ENCODE data around the gene CALM3.
A peak's percentile ranks its signal among the peaks of the same experiment; 100 is the strongest.

The CALM3 gene

DNA sequence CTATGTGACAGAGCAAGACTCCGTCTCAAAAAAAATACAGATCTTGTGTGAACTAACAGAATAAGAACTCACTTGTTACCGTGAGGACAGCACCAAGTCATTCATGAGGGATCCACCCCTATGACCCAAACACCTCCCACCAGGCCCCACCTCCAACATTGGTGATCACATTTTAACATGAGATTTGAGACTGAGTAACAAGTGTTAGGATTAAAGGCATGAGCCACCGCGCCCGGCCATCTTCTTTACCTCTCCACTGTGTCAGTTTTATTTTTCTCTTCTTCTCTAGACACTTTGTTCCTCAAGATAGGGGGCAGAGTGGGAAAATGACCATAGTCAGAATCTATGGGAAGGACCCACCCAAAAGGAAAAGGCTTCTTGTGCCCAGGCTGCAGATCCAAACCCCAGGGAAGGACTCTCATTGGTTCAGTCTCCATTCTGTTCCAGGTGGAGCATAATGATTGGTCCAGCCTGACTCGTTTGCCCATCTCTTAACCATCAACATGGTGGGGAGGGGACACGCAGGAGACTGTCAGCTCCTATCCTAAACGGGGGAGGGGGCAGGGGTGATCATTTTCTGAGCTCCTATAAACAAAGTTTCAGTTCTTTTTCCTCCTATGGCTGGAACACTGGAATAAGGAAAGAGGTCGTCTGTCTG lies 1.3 kb upstream of the CALM3 start:
- no peak for DNase-seq

GRCh38 chr19:46600384-46601317 lies 479 bp upstream of the CALM3 start:
- DNase-seq = peak; percentile 71 to 99 (median 94)

DNA sequence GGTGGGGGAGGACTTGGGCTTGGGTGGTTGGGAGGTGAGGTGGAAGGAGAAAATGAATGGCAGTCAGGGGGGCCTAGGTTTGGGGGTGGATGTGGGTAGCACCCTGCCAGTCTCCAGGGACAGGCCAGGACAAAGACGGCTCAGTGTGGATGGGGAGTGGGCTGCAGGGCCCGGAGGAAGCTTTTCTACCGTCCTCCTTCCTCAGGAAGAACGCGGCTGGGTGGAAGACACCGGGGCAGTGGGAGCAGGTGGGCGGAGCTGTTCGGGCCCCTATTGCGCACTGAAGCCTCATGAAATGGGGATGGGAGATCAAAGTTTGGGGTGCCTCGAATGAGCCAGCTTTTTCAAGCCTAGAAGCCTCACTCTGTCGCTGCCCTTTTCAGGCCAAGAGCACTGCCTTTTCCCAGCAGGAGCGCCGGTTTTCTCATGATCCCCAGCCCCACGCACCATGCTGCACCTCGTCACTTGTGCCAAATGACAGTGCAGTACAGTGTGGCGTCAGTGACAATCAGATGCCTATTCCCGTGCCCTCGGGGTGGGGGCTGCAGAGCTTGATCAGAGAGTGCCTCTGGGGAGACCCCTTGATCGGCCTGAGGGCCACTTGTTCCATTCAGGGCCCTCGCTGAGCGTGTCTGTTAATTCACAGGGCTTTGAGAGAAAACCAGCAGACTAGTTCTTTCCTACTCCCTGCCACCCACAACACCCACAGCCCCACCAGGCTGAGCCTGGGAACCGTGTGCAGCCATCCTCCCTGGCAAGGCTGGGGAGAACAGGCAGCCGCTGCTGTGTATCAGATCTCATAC lies 1.5 kb downstream of the CALM3 start:
- peak in 36 of 56 donors; percentile 18 to 77 (median 45) for DNase-seq

- DNase-seq = peak in 1 of 56 donors; percentile 39
These were observed 2.1 kb downstream of the CALM3 start for GRCh38 chr19:46603195-46603637.

DNA sequence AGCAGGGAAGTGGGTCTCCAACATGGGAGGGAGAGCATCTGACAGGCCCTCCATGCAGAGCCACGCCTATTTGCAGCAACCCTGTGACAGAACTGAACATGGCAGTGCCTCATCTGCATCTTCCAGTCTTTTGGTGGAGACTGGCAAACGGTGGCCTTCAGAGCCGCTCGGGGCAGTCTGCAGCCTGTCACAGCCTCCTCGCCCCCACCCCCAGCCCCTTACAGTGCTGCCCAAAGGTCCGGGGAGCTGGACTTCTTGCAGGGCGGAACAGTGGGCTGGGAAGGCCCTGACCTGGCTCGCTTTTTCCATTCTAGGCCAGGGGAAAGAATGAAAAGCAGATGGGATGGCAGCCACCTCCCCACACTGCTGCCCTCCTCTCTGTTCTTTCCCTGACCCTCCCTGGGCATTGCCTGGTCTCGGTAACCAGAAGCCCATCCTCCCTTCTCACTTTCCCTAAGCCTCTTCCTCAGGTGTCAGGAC lies 2.7 kb downstream of the CALM3 start:
- peak in 10 of 56 donors; percentile 9 to 49 (median 24) for DNase-seq

DNA sequence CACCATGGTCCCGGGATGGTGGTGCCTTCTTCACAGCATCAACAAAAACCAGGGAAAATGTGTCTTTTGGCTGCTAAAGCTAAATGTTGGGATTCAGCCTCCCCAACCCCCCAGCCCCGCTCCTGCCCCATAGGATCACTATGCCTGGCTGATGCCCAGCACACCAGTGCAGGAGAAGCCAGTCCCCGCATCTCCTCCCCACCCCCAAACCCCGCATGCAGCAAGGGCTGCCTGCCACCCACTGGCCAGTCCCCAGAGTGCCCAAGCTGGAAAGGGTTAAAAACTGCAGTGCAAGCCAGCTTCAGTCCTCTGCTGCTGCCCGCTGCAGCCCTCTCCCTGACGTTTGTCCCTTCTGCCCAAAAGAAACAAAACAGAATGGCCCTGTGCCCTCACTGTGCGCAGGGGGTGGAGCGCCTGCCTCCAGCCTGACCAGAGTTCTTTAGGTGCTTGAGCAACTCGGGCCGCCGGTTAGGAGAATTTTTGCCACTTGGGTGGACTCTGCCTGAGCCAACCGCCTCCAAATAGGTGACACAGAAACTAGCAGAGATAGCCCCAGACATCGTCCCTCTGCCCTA lies 3.7 kb downstream of the CALM3 start:
- peak in 31 of 56 donors; percentile 11 to 70 (median 37) for DNase-seq

- DNase-seq = no peak
These were observed 4.3 kb downstream of the CALM3 start for GRCh38 chr19:46605356-46605821.

- peak in 5 of 56 donors; percentile 8 to 35 (median 24) for DNase-seq
These were observed 4.9 kb downstream of the CALM3 start for GRCh38 chr19:46606019-46606418.

DNA sequence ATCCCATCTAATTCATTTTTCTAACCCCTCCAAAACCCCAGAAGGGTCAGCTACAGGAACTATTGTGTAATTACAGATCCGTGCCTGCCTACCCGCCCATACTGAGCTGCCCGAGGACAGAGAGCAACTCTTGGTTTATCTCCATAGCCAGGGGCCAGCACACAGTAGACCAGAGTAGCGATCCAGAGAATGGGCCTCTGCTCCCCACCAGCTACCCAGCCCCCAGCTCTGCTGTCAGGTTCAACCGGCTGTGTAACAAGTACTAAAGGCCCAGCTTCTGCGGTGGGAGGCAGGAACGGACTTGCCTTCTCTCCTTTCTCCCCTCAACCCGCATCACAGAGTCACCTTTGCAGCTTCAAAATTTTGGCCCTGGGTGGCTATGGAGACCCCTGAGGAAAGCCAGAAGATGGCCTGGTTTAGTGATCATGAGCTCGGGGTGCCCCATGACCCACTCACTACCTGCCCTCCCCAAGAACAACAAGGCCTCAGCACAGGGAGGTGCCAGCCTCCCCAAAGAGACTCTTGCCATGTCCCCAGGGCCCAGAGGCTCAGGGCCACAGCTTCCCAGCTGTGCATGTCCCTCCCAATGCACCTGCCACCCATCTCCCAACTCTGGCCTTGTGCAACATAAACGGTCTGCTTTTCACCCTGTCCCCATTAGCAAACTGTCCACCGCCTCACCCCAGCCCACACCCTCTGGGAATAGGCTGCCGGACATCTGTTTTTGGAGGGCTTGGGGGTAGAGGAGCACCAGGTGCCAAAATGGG lies 5.7 kb downstream of the CALM3 start:
- no peak for DNase-seq

DNA sequence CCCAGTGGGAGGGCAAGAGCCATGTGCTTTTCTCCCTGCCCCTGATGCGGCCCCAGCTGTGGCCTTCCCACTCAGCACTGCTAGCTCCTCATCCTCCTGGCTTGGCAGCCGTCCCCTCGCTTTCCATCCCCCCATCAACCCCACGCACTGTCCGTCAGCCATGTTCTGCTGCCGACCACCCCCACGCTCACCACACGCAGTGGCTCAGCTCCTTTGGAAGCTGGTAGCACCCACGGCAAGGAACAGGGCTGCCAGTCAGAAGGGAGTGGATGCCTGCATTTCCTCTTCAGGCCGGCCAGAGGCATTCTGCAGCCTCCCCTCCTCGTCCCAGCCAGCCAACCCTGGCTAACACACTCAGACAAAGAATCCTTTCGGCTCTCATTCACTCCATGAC lies 6.3 kb downstream of the CALM3 start:
- peak in 24 of 56 donors; percentile 11 to 64 (median 36) for DNase-seq

DNA sequence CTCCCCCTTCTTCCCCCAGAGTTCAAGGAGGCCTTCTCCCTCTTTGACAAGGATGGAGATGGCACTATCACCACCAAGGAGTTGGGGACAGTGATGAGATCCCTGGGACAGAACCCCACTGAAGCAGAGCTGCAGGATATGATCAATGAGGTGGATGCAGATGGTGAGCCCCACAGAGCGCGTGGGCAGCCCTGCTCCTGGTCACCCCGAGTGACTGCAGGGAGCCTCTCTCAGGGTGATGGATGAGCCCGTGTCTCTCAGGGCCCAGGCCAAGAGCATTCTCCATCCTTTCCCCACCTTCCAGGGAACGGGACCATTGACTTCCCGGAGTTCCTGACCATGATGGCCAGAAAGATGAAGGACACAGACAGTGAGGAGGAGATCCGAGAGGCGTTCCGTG lies 7.0 kb downstream of the CALM3 start:
- no peak for DNase-seq

GRCh38 chr19:46608581-46609345 lies 7.6 kb downstream of the CALM3 start:
- no peak for DNase-seq

DNA sequence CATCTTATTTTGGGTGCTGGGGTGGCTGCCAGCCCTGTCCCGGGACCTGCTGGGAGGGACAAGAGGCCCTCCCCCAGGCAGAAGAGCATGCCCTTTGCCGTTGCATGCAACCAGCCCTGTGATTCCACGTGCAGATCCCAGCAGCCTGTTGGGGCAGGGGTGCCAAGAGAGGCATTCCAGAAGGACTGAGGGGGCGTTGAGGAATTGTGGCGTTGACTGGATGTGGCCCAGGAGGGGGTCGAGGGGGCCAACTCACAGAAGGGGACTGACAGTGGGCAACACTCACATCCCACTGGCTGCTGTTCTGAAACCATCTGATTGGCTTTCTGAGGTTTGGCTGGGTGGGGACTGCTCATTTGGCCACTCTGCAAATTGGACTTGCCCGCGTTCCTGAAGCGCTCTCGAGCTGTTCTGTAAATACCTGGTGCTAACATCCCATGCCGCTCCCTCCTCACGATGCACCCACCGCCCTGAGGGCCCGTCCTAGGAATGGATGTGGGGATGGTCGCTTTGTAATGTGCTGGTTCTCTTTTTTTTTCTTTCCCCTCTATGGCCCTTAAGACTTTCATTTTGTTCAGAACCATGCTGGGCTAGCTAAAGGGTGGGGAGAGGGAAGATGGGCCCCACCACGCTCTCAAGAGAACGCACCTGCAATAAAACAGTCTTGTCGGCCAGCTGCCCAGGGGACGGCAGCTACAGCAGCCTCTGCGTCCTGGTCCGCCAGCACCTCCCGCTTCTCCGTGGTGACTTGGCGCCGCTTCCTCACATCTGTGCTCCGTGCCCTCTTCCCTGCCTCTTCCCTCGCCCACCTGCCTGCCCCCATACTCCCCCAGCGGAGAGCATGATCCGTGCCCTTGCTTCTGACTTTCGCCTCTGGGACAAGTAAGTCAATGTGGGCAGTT lies 8.6 kb downstream of the CALM3 start:
- DNase-seq = no peak

DNA sequence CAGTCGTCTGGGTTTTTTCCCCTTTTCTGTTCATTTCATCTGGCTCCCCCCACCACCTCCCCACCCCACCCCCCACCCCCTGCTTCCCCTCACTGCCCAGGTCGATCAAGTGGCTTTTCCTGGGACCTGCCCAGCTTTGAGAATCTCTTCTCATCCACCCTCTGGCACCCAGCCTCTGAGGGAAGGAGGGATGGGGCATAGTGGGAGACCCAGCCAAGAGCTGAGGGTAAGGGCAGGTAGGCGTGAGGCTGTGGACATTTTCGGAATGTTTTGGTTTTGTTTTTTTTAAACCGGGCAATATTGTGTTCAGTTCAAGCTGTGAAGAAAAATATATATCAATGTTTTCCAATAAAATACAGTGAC lies 9.3 kb downstream of the CALM3 start:
- DNase-seq = no peak

DNA sequence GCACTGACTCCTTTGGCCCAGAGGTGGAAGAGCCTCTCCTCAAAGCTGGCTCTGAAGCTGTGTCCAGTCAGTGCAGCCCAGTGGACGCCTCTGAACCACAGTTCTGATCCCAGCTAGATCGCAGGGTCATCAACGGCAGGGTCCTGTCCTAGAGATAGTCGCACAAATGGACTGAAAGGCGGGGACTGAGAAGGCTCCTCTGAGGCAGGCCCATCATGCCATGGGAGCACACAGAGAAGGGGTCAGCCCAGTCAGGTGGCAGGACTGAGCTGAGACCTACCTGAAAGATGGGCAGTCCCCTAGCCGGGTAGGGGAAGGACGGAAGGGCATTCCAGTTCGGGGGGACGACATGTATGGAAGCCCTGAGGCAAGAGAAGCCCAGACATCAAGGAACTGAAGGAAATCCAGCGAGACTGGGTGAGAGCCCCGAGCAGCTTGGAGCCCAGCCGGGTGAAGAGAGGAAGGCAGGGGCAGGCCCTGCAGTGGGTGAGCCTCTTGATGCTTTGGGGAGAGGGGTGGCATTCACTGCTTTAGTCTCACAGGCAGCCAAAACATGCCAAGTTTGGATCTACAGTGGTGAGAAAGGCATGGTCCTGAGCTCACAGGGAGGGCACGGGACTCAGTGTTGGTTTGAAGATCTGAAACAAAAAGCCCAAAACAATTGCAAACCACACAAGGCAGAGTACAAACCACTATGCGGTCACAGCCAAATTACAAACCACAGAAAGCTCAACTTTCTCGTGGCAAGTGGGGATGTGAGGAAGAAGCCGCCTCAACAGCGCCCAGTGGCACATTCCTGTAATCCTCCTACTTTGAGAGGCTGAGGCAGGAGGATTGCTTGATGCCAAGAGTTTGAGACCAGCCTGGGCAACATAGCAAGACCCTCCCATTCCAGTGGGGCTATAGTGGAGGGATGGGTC lies 10.0 kb downstream of the CALM3 start:
- no peak for DNase-seq

- DNase-seq = no peak
These were observed 10.6 kb downstream of the CALM3 start for GRCh38 chr19:46611776-46612175.

- DNase-seq = no peak
These were observed 12.4 kb downstream of the CALM3 start for GRCh38 chr19:46613525-46613924.

All from nucleus accumbens (tissue), 56 donors.